ENCODE data around the gene TRABD. TPM values are rescaled to one million over a fixed set of nuclear protein-coding genes. Genes with fewer than 3 reads are reported as not detected.

Gene TRABD
- total RNA-seq, 2 experiments from 2014 or later, result 88.6 to 89.2 TPM

GRCh38 chr22:50179937-50180726, 5.6 kb upstream of the TRABD start:
- intact Hi-C loops (cut with micrococcal nuclease), result no loop called here
- ChIA-PET POLR2A (no interaction called here), CTCF (no interaction called here)
- Mint-ChIP-seq H3K36me3 (no peaks in the 10 kb centered on the region), H3K4me1 (ENCODE audit: low read depth) (peaks cover 5% of the 10 kb centered on the region), H3K27me3 (peaks cover 9% of the 10 kb centered on the region), H3K4me3 (no peak overlapping the region), H3K9me3 (no peaks in the 10 kb centered on the region), H3K27ac (no peak overlapping the region)
- no peak for DNase-seq

GRCh38 chr22:50180727-50181521, 4.8 kb upstream of the TRABD start:
- ChIA-PET CTCF (interaction anchor here (0.6 kb wide), 1 partner anchor 26 kb away, joined by 3 read pairs; no protein-coding TSS in a partner anchor), POLR2A (no interaction called here)
- Mint-ChIP-seq H3K4me1 (ENCODE audit: low read depth) (peaks cover 8% of the 10 kb centered on the region), H3K36me3 (no peaks in the 10 kb centered on the region), H3K27me3 (peaks cover 9% of the 10 kb centered on the region), H3K27ac (no peak overlapping the region), H3K9me3 (no peaks in the 10 kb centered on the region), H3K4me3 (no peak overlapping the region)
- DNase-seq, result no peak
- intact Hi-C loops (cut with micrococcal nuclease), result no loop called here

- no peak for DNase-seq
- Mint-ChIP-seq H3K27ac (no peak overlapping the region), H3K36me3 (peaks cover 3% of the 10 kb centered on the region), H3K4me1 (ENCODE audit: low read depth) (peaks cover 12% of the 10 kb centered on the region), H3K4me3 (no peak overlapping the region), H3K27me3 (peaks cover 6% of the 10 kb centered on the region), H3K9me3 (no peaks in the 10 kb centered on the region)
- POLR2A ChIA-PET, result no interaction called here
- CTCF ChIA-PET, result interaction anchor here (0.8 kb wide), 1 partner anchor 24 kb away, joined by 4 read pairs; no protein-coding TSS in a partner anchor
- intact Hi-C loops (cut with micrococcal nuclease), result no loop called here
Observed at GRCh38 chr22:50182176-50183081, 3.3 kb upstream of the TRABD start.

- Mint-ChIP-seq H3K27me3 (peaks cover 5% of the 10 kb centered on the region), H3K27ac (no peak overlapping the region), H3K9me3 (no peaks in the 10 kb centered on the region), H3K36me3 (peaks cover 3% of the 10 kb centered on the region), H3K4me3 (no peak overlapping the region), H3K4me1 (ENCODE audit: low read depth) (peaks cover 15% of the 10 kb centered on the region)
- intact Hi-C loops (cut with micrococcal nuclease), result no loop called here
- ChIA-PET POLR2A (no interaction called here), CTCF (interaction anchor here (1.4 kb wide), 1 partner anchor 10 kb away, joined by 4 read pairs; no protein-coding TSS in a partner anchor)
- no peak for DNase-seq
Observed at GRCh38 chr22:50183141-50183971, 2.4 kb upstream of the TRABD start.

GRCh38 chr22:50184004-50184901, 1.5 kb upstream of the TRABD start:
- intact Hi-C loops (cut with micrococcal nuclease), result loop anchor here (2.0 kb wide), 1 partner anchor 13 kb away; the partner anchor contains the start of gene PANX2
- H3K4me1 Mint-ChIP-seq (ENCODE audit: low read depth), result peaks cover 21% of the 10 kb centered on the region
- peak overlapping the region; percentile 69 for H3K4me3 Mint-ChIP-seq
- peaks cover 5% of the 10 kb centered on the region for H3K27me3 Mint-ChIP-seq
- ChIA-PET POLR2A (no interaction called here), CTCF (interaction anchor here (1.4 kb wide), 1 partner anchor 11 kb away, joined by 4 read pairs; no protein-coding TSS in a partner anchor)
- H3K27ac Mint-ChIP-seq, result no peak overlapping the region
- H3K9me3 Mint-ChIP-seq, result no peaks in the 10 kb centered on the region
- H3K36me3 Mint-ChIP-seq, result peaks cover 3% of the 10 kb centered on the region
- no peak for DNase-seq

GRCh38 chr22:50184902-50185374, 775 bp upstream of the TRABD start:
- H3K27me3 Mint-ChIP-seq, result no peaks in the 10 kb centered on the region
- H3K36me3 Mint-ChIP-seq, result peaks cover 3% of the 10 kb centered on the region
- H3K4me1 Mint-ChIP-seq (ENCODE audit: low read depth), result peaks cover 26% of the 10 kb centered on the region
- H3K9me3 Mint-ChIP-seq, result no peaks in the 10 kb centered on the region
- DNase-seq, result no peak
- H3K27ac Mint-ChIP-seq, result no peak overlapping the region
- peak overlapping the region; percentile 79 for H3K4me3 Mint-ChIP-seq
- ChIA-PET CTCF (interaction anchor here (0.6 to 1.4 kb wide), 2 partner anchors 11 to 147 kb away, joined by 4 read pairs; no protein-coding TSS in a partner anchor), POLR2A (no interaction called here)
- intact Hi-C loops (cut with micrococcal nuclease), result loop anchor here (1.0 to 2.0 kb wide), 2 partner anchors 14 to 15 kb away; partner anchors contain the start of gene PANX2

GRCh38 chr22:50186181-50186714, 535 bp downstream of the TRABD start:
- POLR2A ChIA-PET, result interaction anchor here (1.2 to 1.4 kb wide), 2 partner anchors 11 to 339 kb away, joined by 3 to 4 read pairs; partner anchors contain the start of gene SCO2
- no peak for DNase-seq
- CTCF ChIA-PET, result interaction anchor here (0.9 kb wide), 1 partner anchor 58 kb away, joined by 3 read pairs; the partner anchor contains the start of gene TUBGCP6
- Mint-ChIP-seq H3K36me3 (peaks cover 5% of the 10 kb centered on the region), H3K9me3 (no peaks in the 10 kb centered on the region), H3K27me3 (no peaks in the 10 kb centered on the region), H3K4me1 (ENCODE audit: low read depth) (peaks cover 30% of the 10 kb centered on the region), H3K27ac (peak overlapping the region; percentile 89), H3K4me3 (peak overlapping the region; percentile 88)
- intact Hi-C loops (cut with micrococcal nuclease), result no loop called here

GRCh38 chr22:50186761-50187523, 1.2 kb downstream of the TRABD start:
- CTCF ChIA-PET, result interaction anchor here (0.9 to 1.1 kb wide), 3 partner anchors 37 to 57 kb away, joined by 3 read pairs; partner anchors contain the start of gene TUBGCP6
- Mint-ChIP-seq H3K4me1 (ENCODE audit: low read depth) (peaks cover 37% of the 10 kb centered on the region), H3K27ac (peak overlapping the region; percentile 89), H3K4me3 (peak overlapping the region; percentile 88), H3K36me3 (peaks cover 10% of the 10 kb centered on the region), H3K9me3 (no peaks in the 10 kb centered on the region), H3K27me3 (no peaks in the 10 kb centered on the region)
- intact Hi-C loops (cut with micrococcal nuclease), result no loop called here
- POLR2A ChIA-PET, result interaction anchor here (1.2 to 1.4 kb wide), 2 partner anchors 12 to 338 kb away, joined by 3 to 4 read pairs; partner anchors contain the start of gene SCO2
- peak; percentile 38 for DNase-seq

GRCh38 chr22:50188356-50188755, 2.6 kb downstream of the TRABD start:
- Mint-ChIP-seq H3K4me1 (ENCODE audit: low read depth) (peaks cover 49% of the 10 kb centered on the region), H3K36me3 (peaks cover 16% of the 10 kb centered on the region), H3K27ac (no peak overlapping the region), H3K9me3 (no peaks in the 10 kb centered on the region), H3K4me3 (no peak overlapping the region), H3K27me3 (no peaks in the 10 kb centered on the region)
- intact Hi-C loops (cut with micrococcal nuclease), result no loop called here
- CTCF ChIA-PET, result no interaction called here
- POLR2A ChIA-PET, result no interaction called here
- DNase-seq, result no peak
